Measurements from ENCODE around the gene SEC24B.

DNA sequence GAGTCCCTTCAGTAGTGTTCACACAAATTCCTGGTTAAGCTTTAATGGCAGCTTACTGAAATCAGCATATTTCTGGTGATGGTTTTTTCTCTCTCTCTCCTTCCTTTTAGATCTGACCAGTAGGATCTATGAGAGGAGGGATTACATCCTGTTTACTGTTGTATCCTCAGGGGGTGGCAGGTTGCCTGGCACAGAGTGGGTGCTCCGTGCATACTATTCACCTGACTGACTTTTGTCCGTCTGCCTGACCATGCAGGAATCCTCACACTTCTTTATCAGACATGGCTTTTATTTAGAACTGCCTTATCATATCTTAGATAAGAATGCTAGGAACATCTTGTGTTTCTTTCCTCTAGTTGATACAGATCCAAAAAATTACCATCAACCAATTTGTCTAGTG lies 156.0 kb downstream of the SEC24B start:
- TF ChIP-seq, protein P1, sequence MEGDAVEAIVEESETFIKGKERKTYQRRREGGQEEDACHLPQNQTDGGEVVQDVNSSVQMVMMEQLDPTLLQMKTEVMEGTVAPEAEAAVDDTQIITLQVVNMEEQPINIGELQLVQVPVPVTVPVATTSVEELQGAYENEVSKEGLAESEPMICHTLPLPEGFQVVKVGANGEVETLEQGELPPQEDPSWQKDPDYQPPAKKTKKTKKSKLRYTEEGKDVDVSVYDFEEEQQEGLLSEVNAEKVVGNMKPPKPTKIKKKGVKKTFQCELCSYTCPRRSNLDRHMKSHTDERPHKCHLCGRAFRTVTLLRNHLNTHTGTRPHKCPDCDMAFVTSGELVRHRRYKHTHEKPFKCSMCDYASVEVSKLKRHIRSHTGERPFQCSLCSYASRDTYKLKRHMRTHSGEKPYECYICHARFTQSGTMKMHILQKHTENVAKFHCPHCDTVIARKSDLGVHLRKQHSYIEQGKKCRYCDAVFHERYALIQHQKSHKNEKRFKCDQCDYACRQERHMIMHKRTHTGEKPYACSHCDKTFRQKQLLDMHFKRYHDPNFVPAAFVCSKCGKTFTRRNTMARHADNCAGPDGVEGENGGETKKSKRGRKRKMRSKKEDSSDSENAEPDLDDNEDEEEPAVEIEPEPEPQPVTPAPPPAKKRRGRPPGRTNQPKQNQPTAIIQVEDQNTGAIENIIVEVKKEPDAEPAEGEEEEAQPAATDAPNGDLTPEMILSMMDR (IDR thresholded peaks at IDR 0.05; ENCODE audit: low read depth, low read length): no peak
- no peak for TF ChIP-seq POLR2A (IDR thresholded peaks at IDR 0.05; ENCODE audit: extremely low read depth, insufficient read length)

Data from NB4 (cell line).